Heart left ventricle (tissue), 16 donors: ENCODE data around the gene SFT2D1. TPM values are rescaled to one million over a fixed set of nuclear protein-coding genes. Genes with fewer than 3 reads are reported as not detected.
"Not testable (repeated sequence)": the region's sequence is repeated elsewhere in the genome, so short reads cannot be mapped to it uniquely, and the experiment has no call there.

Source experiments
- ATAC-seq, 4 donors: fragments of 200-7000 bp; cut with Tn5 transposase; one replicate each; pipeline ENCODE4 v1.9.1; 2020 to 2022; ENCODE audit warnings: moderate library complexity in 4 of 4, mild to moderate bottlenecking in 3 of 4, moderate number of reproducible peaks in 1 of 4
- DNase-seq, 5 donors: peaks; one replicate each; pipeline ENCODE4 v3.0.0-alpha.2; 2020
- H3K27ac ChIP-seq, 12 donors: fragments of 200-600 bp; sonication (generic) in 4 of 12; one replicate each; pipeline versions ENCODE4 v1.5.0 to v1.8.0; 2016 to 2022; ENCODE audit warnings: mild to moderate bottlenecking in 2 of 12
- H3K27me3 ChIP-seq, 9 donors: fragments of 200-600 bp; sonication (generic) in 2 of 9; one replicate each; pipeline versions ENCODE4 v1.5.1 to v1.8.0; 2016 to 2022; ENCODE audit warnings: mild to moderate bottlenecking in 3 of 9
- H3K36me3 ChIP-seq, 9 donors: fragments of 200-600 bp; sonication (generic) in 2 of 9; one replicate each; pipeline versions ENCODE4 v1.5.0 to v1.8.0; 2018 to 2022; ENCODE audit warnings: mild to moderate bottlenecking in 2 of 9
- H3K4me1 ChIP-seq, 12 donors: fragments of 200-600 bp; sonication (generic) in 4 of 12; one replicate each; pipeline versions ENCODE4 v1.5.0 to v1.8.0; 2016 to 2022; ENCODE audit warnings: mild to moderate bottlenecking in 3 of 12
- H3K4me3 ChIP-seq, 12 donors: fragments of 200-600 bp; sonication (generic) in 4 of 12; one replicate each; pipeline versions ENCODE4 v1.5.0 to v1.8.0; 2017 to 2022; ENCODE audit warnings: mild to moderate bottlenecking in 9 of 12, moderate library complexity in 4 of 12
- H3K9me3 ChIP-seq, 12 donors: fragments of 200-600 bp; sonication (generic) in 4 of 12; one replicate each; pipeline versions ENCODE4 v1.5.0 to v1.8.0; 2016 to 2022; ENCODE audit warnings: mild to moderate bottlenecking in 1 of 12
- CTCF ChIP-seq, 12 donors: fragments of 200-600 bp; sonication (generic) in 4 of 12; IDR thresholded peaks; one replicate each; pipeline versions ENCODE4 v1.5.0 to v1.8.0; 2018 to 2022; ENCODE audit warnings: antibody characterized with exemption in 12 of 12, mild to moderate bottlenecking in 5 of 12
- POLR2A ChIP-seq, 2 donors: fragments of 450-650 bp; IDR thresholded peaks; one replicate each; pipeline ENCODE4 v1.6.1; 2017; ENCODE audit warnings: antibody characterized with exemption in 2 of 2, mild to moderate bottlenecking in 2 of 2, moderate library complexity in 2 of 2
- WGBS, 4 donors: extraction: QIAGEN DNeasy Blood & Tissue Kit in 2 of 4; methylation state at CpG; one replicate each; pipeline versions ENCODE4 v1.1.5 to v1.1.7; 2013 to 2018; 5-methylcytosine and 5-hydroxymethylcytosine counted together
- intact Hi-C, 10 donors: fragments of 100-400 bp; cut with DNase I; formaldehyde crosslinking; loops; one replicate each; pipeline versions ENCODE4 v1.11.1 to v1.14.2; 2022
- polyA plus RNA-seq, 2 donors: library from polyadenylated mRNA; stranded (reverse); fragments of 200-250 nt; gene quantifications; one replicate each; pipeline ENCODE4 v1.2.3, GENCODE V29; 2013
- total RNA-seq, 9 donors: library from RNA; depleted of rRNA in 2 of 9; stranded (reverse); fragments of >200 nt in 2 of 9; fragmentation: NEBNext Ultra II Directional in 3 of 9; extraction: Animal tissue kit (Norgen Biotek cat#: 25700) in 3 of 9; gene quantifications; one replicate each; pipeline versions ENCODE4 v1.1.0 to v1.2.4, GENCODE V29; 2016 to 2023
- donor health status: ischemic (EF 13 %, LVEDD 7.1; RV severe dilation, severe dysfunction).
- donor health status: healthy with polysubstance abuse.
- donor health status: DM: no; HTN: yes; CAD: no.
- donor health status: DM: no; HTN: no; CAD: no.
- donor health status: ischemic (EF 25% LVEDD 6.9; RV normal size, moderate dysfunction).
- donor health status: ischemic (EF 25% LVEDD 5.7; RV mildly dilated, moderate dysfunction).
- donor health status: healthy.
- donor health status: DM: yes; HTN: yes; CAD: no.
- donor health status: ischemic (EF 35%, LVEDD 5.7; RV mildly dilated, moderate dysfunction).
- donor health status: nonischemic (EF 11% LVEDD 7.7; RV severe dilation, severe dysfunction).
- donor health status: DM: yes; HTN: yes; CAD: no.
- donor health status: PGD.
- donor health status: ischemic (EF 29% LVEDD 5.4; RV normal size, mild dysfunction).
- donor health status: nonischemic (EF 23%, LVEDD 6.1; RV moderate dilation, normal function).

SFT2D1 gene
- total and polyA plus RNA-seq, 11 donors = 16.8 to 41.5 (median 22.2) TPM

DNA sequence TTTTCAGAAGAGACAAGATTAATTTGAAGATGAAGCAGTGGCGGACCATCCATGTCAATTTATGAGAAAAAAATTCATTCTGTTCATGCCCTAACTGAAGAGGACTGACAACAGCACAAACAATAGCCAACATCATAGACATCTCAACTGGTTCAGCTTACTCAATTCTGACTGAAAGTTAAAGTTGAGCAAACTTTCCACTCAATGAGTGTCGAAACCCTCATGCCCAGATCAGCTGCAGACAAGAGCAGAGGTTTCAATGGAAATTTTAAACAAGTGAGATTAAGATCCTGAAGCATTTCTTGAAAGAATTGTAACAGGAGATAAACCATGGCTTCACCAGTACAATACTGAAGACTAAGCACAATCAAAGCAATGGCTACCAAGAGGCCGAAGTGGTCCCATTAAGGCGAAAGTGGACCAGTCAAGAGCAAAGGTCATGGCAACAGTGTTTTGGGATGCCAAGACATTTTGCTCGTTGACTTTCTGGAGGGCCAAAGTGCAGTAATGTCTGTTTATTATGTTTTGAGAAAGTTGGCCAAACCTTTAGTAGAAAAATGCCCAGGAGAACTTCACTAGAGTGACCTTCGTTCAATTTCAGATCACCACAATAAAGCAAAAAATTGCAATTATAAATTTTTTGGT lies 6.1 kb upstream of the SFT2D1 start:
- Histone ChIP-seq H3K27ac (no peak overlapping the region), H3K4me1 (peaks cover 0 to 10% (median 2%) of the 10 kb centered on the region in 12 donors), H3K27me3 (no peaks in the 10 kb centered on the region), H3K4me3 (no peak overlapping the region), H3K36me3 (no peaks in the 10 kb centered on the region), H3K9me3 (peaks cover 0 to 16% (median 0%) of the 10 kb centered on the region in 12 donors)
- TF ChIP-seq POLR2A (IDR thresholded peaks at IDR 0.05) = no peak
- TF ChIP-seq CTCF (IDR thresholded peaks at IDR 0.05) = no peak
- intact Hi-C loops = no loop called here
- ATAC-seq (no peak), DNase-seq (no peak)
- WGBS, 4 donors = 87 to 90% (median 88%) methylated on average over 6 of the region's 6 CpGs

GRCh38 chr6:166346965-166347364 lies 4.6 kb upstream of the SFT2D1 start:
- H3K4me3 ChIP-seq = no peak overlapping the region
- ATAC-seq (no peak), DNase-seq (no peak)
- no peak overlapping the region for H3K27ac ChIP-seq
- peaks cover 0 to 18% (median 7%) of the 10 kb centered on the region in 12 donors for H3K4me1 ChIP-seq
- intact Hi-C loops = no loop called here
- H3K36me3 ChIP-seq = no peaks in the 10 kb centered on the region
- no peak for TF ChIP-seq POLR2A (IDR thresholded peaks at IDR 0.05)
- TF ChIP-seq CTCF (IDR thresholded peaks at IDR 0.05) = no peak
- peaks cover 0 to 16% (median 0%) of the 10 kb centered on the region in 12 donors for H3K9me3 ChIP-seq
- no peaks in the 10 kb centered on the region for H3K27me3 ChIP-seq

DNA sequence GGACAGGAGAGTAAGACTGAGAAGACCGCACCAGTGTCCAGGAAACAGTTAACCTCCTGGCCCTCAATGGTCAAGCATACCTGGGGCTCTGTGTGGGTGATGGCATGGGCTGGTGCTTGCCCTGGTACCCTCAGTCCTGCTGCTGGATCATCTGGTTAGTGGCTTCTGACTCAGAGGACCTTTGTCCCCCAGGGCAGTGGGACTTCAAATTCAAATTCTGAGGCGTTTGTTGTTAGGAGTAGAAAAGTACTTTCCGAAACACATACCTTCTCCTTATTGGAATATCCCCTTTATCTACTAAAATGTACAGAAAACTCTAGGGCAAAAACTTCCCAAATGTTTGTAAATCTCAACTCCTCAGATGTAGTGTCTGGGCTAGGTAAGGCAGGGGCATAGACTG lies 4.1 kb upstream of the SFT2D1 start:
- ATAC-seq (no peak), DNase-seq (no peak)
- Histone ChIP-seq H3K27me3 (no peaks in the 10 kb centered on the region), H3K4me3 (no peak overlapping the region), H3K27ac (no peak overlapping the region), H3K9me3 (peaks cover 0 to 16% (median 0%) of the 10 kb centered on the region in 12 donors), H3K4me1 (peaks cover 0 to 20% (median 10%) of the 10 kb centered on the region in 12 donors), H3K36me3 (no peaks in the 10 kb centered on the region)
- intact Hi-C loops = no loop called here
- 85 to 91% (median 88%) methylated on average over 3 of the region's 3 CpGs for WGBS, 4 donors
- TF ChIP-seq CTCF (IDR thresholded peaks at IDR 0.05) (no peak), POLR2A (IDR thresholded peaks at IDR 0.05) (no peak)

GRCh38 chr6:166345672-166346071 lies 3.3 kb upstream of the SFT2D1 start:
- intact Hi-C loops = not testable (repeated sequence)

DNA sequence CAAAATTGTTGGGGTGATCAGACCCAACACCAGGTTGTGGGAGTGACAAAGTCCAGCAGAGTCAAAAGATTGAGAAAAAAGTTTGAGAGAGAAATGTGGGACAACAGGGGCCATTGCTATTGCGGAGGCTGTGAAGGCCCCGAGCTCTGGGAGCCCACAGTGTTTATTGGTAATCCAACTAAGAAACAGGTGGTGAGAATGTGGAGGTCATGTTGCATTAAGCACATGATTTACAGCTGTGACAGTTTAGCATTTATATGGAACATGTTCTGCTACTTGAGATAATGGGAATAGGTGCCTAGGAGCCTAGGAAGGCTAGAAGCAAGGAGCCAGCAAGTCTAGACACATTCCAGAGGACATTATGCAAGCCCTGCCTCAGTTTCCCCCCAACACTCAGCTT lies 2.6 kb upstream of the SFT2D1 start:
- H3K9me3 ChIP-seq, H3K4me3 ChIP-seq: not testable (repeated sequence)
- intact Hi-C loops = loop anchor here in 4 of 10 donors (5.0 kb wide), 1 partner anchor 37 kb away; the partner anchor contains the start of gene MPC1 (in 4 of the 4)

More at GRCh38 chr6:166345672-166346071, 3.3 kb upstream of the SFT2D1 start:
- not testable (repeated sequence) for H3K27ac ChIP-seq, DNase-seq, H3K27me3 ChIP-seq, ATAC-seq, H3K36me3 ChIP-seq, H3K4me3 ChIP-seq
- WGBS, 4 donors = 82 to 89% (median 84%) methylated on average over 9 of the region's 9 CpGs
- peaks cover 0 to 14% (median 0%) of the 10 kb centered on the region in 12 donors for H3K9me3 ChIP-seq
- peaks cover 0 to 28% (median 18%) of the 10 kb centered on the region in 12 donors for H3K4me1 ChIP-seq

More for the DNA sequence above, 2.6 kb upstream of the SFT2D1 start:
- not testable (repeated sequence) for H3K36me3 ChIP-seq, DNase-seq, ATAC-seq, H3K27me3 ChIP-seq, H3K27ac ChIP-seq
- 93 to 98% (median 95%) methylated on average over 2 of the region's 2 CpGs for WGBS, 4 donors
- peaks cover 0 to 36% (median 24%) of the 10 kb centered on the region in 12 donors for H3K4me1 ChIP-seq
